Measurements from ENCODE around the gene SHROOM4.
A peak's percentile ranks its signal among the peaks of the same experiment; 100 is the strongest.

Gene SHROOM4

GRCh38 chrX:50609796-50610195 lies 204.2 kb downstream of the SHROOM4 start:
- no peak for DNase-seq

- DNase-seq = no peak
Observed at GRCh38 chrX:50606300-50606950, 207.6 kb downstream of the SHROOM4 start.

GRCh38 chrX:50596056-50596455 lies 217.9 kb downstream of the SHROOM4 start:
- no peak for DNase-seq

- peak; percentile 14 for DNase-seq
Observed at GRCh38 chrX:50594788-50595187, 219.2 kb downstream of the SHROOM4 start.

- no peak for DNase-seq
Observed at GRCh38 chrX:50586980-50587379, 227.0 kb downstream of the SHROOM4 start.

GRCh38 chrX:50586407-50586806 lies 227.6 kb downstream of the SHROOM4 start:
- DNase-seq = no peak

GRCh38 chrX:50581405-50581804 lies 232.6 kb downstream of the SHROOM4 start:
- DNase-seq = no peak

- DNase-seq = peak; percentile 73
Observed at GRCh38 chrX:50579955-50580354, 234.0 kb downstream of the SHROOM4 start.

GRCh38 chrX:50577326-50577725 lies 236.7 kb downstream of the SHROOM4 start:
- no peak for DNase-seq

- DNase-seq = no peak
Observed at GRCh38 chrX:50567636-50568035, 246.4 kb downstream of the SHROOM4 start.

- DNase-seq = no peak
Observed at GRCh38 chrX:50565718-50566117, 248.3 kb downstream of the SHROOM4 start.
